HEK293 (cell line): Measurements from ENCODE around the gene CITED1.

Experiments used
- BCL11A ChIP-seq: fragments of 450-650 bp; formaldehyde crosslinking; IDR thresholded peaks from 2 replicates; pipeline ENCODE4 v1.5.1; 2016; ENCODE audit warnings: low read depth, missing biosample characterization, missing genetic modification characterization
- MYNN ChIP-seq: fragments of 450-650 bp; formaldehyde crosslinking; IDR thresholded peaks from 2 replicates; pipeline ENCODE4 v1.5.1; 2016; ENCODE audit warnings: missing biosample characterization, missing genetic modification characterization, borderline replicate concordance
- TF ChIP-seq, protein P1 (sequence below): fragments of 450-650 bp; formaldehyde crosslinking; IDR thresholded peaks from 2 replicates; pipeline ENCODE4 v1.5.1; 2016; ENCODE audit warnings: missing biosample characterization, missing genetic modification characterization
- TF ChIP-seq, protein P2 (sequence below): fragments of 450-650 bp; formaldehyde crosslinking; conservative IDR thresholded peaks from 2 replicates; pipeline ENCODE4 v1.5.1; 2016; ENCODE audit warnings: low read depth, missing biosample characterization, missing genetic modification characterization

DNA sequence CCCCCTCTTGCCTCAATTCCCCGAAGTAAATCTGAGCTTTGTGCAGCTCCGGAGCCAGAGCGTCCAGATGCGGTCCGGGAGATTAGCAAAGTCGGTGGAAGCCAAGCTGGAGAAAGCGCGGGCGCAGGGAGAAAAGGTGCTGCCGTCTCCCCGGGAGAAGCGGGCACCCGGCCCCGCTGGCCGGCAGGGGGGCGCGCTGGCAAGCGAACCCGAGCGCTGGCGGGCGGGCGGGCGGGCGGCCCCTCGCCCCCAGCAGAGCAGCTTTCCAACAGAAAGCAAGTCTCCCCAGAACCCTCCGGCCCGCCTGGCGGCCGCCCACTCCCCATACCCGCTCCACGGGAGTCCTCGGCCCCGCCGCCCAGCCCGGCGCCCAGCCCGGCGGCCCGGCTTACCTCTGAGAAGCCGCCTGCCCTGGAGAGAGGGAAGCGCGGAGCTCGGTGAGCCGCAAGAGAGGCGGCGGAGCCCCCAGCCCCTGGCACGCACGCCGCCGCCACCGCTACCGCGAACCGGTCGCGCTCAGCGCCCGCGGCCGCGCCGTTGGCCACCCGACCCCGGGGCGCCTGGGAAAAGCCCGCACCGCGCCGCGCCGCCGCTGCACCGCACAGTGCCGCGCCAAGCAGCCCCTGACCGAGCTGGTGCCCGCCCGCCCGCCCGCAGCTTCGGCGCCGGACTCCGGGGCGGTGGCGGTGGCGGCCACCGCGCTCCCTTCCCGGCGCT is 529 bp upstream of the CITED1 start:
- TF ChIP-seq, protein P1, sequence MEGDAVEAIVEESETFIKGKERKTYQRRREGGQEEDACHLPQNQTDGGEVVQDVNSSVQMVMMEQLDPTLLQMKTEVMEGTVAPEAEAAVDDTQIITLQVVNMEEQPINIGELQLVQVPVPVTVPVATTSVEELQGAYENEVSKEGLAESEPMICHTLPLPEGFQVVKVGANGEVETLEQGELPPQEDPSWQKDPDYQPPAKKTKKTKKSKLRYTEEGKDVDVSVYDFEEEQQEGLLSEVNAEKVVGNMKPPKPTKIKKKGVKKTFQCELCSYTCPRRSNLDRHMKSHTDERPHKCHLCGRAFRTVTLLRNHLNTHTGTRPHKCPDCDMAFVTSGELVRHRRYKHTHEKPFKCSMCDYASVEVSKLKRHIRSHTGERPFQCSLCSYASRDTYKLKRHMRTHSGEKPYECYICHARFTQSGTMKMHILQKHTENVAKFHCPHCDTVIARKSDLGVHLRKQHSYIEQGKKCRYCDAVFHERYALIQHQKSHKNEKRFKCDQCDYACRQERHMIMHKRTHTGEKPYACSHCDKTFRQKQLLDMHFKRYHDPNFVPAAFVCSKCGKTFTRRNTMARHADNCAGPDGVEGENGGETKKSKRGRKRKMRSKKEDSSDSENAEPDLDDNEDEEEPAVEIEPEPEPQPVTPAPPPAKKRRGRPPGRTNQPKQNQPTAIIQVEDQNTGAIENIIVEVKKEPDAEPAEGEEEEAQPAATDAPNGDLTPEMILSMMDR (tag by site-specific recombination) = no peak
- TF ChIP-seq, protein P2, sequence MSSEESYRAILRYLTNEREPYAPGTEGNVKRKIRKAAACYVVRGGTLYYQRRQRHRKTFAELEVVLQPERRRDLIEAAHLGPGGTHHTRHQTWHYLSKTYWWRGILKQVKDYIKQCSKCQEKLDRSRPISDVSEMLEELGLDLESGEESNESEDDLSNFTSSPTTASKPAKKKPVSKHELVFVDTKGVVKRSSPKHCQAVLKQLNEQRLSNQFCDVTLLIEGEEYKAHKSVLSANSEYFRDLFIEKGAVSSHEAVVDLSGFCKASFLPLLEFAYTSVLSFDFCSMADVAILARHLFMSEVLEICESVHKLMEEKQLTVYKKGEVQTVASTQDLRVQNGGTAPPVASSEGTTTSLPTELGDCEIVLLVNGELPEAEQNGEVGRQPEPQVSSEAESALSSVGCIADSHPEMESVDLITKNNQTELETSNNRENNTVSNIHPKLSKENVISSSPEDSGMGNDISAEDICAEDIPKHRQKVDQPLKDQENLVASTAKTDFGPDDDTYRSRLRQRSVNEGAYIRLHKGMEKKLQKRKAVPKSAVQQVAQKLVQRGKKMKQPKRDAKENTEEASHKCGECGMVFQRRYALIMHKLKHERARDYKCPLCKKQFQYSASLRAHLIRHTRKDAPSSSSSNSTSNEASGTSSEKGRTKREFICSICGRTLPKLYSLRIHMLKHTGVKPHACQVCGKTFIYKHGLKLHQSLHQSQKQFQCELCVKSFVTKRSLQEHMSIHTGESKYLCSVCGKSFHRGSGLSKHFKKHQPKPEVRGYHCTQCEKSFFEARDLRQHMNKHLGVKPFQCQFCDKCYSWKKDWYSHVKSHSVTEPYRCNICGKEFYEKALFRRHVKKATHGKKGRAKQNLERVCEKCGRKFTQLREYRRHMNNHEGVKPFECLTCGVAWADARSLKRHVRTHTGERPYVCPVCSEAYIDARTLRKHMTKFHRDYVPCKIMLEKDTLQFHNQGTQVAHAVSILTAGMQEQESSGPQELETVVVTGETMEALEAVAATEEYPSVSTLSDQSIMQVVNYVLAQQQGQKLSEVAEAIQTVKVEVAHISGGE (tag by site-specific recombination) = no peak
- TF ChIP-seq MYNN (tag by site-specific recombination) (no peak), BCL11A (tag by site-specific recombination) (no peak)
